ENCODE data around the gene NCBP1.

The NCBP1 gene

DNA sequence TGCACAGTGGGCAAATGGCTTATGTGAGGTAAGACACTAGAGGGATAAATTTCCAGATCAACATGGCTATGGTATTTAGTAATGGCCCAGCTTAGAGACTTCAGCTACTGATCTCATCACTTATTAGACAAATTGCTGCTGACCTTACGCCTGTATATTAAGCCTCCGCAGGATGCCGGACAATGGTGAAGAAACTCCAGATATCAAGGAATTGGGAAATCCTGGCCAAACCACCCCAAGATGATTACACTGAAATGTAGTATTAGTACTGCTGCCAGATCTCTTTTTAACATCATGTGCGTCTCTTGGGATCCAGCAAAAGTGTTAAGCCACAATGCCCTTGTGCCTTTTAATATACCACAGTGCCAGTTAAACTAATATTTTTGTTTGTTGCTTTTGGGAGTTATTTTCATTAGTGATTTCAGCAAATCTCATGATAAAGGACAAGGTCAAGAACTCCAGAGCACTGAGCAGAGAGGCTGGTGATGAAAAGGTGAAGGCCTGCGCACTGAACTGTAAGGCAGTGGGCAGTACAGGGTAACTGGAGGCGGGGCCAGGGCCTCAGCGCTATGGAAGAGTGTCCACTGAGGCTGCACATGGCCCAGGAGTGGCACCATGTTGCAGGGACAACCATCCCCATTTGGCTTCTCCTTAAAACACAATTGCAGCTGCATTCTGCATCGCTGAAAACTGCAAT is 32.9 kb upstream of the NCBP1 start:
- H3K9me2 ChIP-seq (replicated peaks; ENCODE audit: control insufficient read depth, low read length), result no peaks in the 10 kb centered on the region
- no peak overlapping the region for H3K27ac ChIP-seq (ENCODE audit: low read depth, low read length)
- no peaks in the 10 kb centered on the region for H3K79me2 ChIP-seq (ENCODE audit: control insufficient read depth, low read length)
- no peak overlapping the region for H3K4me3 ChIP-seq (ENCODE audit: low read length)
- peaks cover 6% of the 10 kb centered on the region; the same call in 1 of the 2 replicates for H3K4me1 ChIP-seq (ENCODE audit: control insufficient read depth, low read length)
- 0 out of 2 replicates have a peak, but pooled peaks cover 4% of the 10 kb centered on the region for H4K20me1 ChIP-seq (ENCODE audit: control insufficient read depth, insufficient read depth, low read depth, low read length)
- TF ChIP-seq, protein P1, sequence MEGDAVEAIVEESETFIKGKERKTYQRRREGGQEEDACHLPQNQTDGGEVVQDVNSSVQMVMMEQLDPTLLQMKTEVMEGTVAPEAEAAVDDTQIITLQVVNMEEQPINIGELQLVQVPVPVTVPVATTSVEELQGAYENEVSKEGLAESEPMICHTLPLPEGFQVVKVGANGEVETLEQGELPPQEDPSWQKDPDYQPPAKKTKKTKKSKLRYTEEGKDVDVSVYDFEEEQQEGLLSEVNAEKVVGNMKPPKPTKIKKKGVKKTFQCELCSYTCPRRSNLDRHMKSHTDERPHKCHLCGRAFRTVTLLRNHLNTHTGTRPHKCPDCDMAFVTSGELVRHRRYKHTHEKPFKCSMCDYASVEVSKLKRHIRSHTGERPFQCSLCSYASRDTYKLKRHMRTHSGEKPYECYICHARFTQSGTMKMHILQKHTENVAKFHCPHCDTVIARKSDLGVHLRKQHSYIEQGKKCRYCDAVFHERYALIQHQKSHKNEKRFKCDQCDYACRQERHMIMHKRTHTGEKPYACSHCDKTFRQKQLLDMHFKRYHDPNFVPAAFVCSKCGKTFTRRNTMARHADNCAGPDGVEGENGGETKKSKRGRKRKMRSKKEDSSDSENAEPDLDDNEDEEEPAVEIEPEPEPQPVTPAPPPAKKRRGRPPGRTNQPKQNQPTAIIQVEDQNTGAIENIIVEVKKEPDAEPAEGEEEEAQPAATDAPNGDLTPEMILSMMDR (IDR thresholded peaks at IDR 0.05; ENCODE audit: low read depth, low read length, poor library complexity, severe bottlenecking), result no peak
- no peak for TF ChIP-seq EZH2phosphoT487 (IDR thresholded peaks at IDR 0.05; ENCODE audit: borderline replicate concordance, low read length)
- no peak overlapping the region for H3K4me2 ChIP-seq (ENCODE audit: low read length)
- no peaks in the 10 kb centered on the region for H3K9me3 ChIP-seq (ENCODE audit: control insufficient read depth, insufficient read depth, low read length)
- no peaks in the 10 kb centered on the region for H3K27me3 ChIP-seq (ENCODE audit: control insufficient read depth, low read length)
- no peaks in the 10 kb centered on the region for H3F3A ChIP-seq (ENCODE audit: control insufficient read depth, insufficient read depth)
- H3K36me3 ChIP-seq (ENCODE audit: control insufficient read depth, low read length), result peaks cover 61% of the 10 kb centered on the region

DNA sequence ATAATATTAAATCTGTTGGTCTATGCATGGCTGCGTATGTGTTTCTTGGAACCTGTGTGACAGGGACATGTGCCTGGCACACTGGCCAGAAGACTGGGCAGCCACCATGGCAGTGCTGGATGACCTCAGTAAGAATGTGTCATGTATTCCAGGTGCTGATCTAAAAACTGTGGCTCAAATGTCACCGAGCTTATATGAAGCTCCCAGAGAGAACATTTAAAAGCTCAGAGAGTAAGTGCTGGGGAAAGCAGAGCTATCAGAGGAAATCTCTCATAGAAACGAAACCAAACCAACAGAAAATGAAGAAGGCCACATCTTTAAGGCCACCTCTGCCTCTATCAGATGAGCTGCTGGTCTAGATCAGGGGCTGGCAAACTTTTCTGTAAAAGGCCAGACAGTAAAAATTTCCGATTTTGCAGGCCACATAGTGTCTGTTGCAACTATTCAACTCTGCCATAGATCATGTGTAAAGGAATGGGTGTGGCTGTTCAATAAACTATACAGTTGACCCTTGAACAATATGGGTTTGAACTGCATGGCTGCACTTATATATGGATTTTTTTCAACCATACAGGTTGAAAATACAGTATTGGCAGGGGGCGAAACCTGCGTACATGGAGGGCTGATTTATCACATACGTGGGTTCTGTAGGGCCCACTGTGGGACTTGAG is 32.3 kb upstream of the NCBP1 start:
- Histone ChIP-seq H3K9me3 (ENCODE audit: control insufficient read depth, insufficient read depth, low read length) (no peaks in the 10 kb centered on the region), H3K36me3 (ENCODE audit: control insufficient read depth, low read length) (peaks cover 66% of the 10 kb centered on the region), H3K79me2 (ENCODE audit: control insufficient read depth, low read length) (no peaks in the 10 kb centered on the region), H3K4me2 (ENCODE audit: low read length) (no peak overlapping the region), H3K4me3 (ENCODE audit: low read length) (no peak overlapping the region), H3K27ac (ENCODE audit: low read depth, low read length) (no peak overlapping the region), H3K9me2 (replicated peaks; ENCODE audit: control insufficient read depth, low read length) (no peaks in the 10 kb centered on the region), H3F3A (ENCODE audit: control insufficient read depth, insufficient read depth) (no peaks in the 10 kb centered on the region), H3K4me1 (ENCODE audit: control insufficient read depth, low read length) (peaks cover 6% of the 10 kb centered on the region; the same call in 1 of the 2 replicates), H3K27me3 (ENCODE audit: control insufficient read depth, low read length) (no peaks in the 10 kb centered on the region), H4K20me1 (ENCODE audit: control insufficient read depth, insufficient read depth, low read depth, low read length) (0 out of 2 replicates have a peak, but pooled peaks cover 4% of the 10 kb centered on the region)
- TF ChIP-seq, protein P1 (IDR thresholded peaks at IDR 0.05; ENCODE audit: low read depth, low read length, poor library complexity, severe bottlenecking), result no peak
- no peak for TF ChIP-seq EZH2phosphoT487 (IDR thresholded peaks at IDR 0.05; ENCODE audit: borderline replicate concordance, low read length)

DNA sequence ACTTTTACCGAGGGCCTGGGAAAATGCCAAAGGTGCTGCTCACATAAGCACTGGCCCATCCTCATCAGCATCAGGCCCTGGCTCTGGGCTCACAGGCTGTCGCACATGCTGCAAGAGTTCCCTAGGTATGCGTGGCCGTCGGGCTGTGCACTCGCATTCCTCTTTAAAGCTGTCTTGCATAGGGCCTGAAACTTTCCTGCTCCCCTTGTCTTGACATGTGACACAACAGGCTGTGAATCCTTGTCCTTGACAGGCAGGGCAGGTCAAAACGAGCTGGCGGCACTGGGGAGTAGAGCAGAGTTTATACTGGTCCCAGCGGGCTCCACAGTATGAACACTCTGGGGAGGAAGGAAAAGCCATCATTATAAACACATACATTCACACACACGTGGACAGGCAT is 31.2 kb upstream of the NCBP1 start:
- H3F3A ChIP-seq (ENCODE audit: control insufficient read depth, insufficient read depth), result no peaks in the 10 kb centered on the region

More for the DNA sequence above, 31.2 kb upstream of the NCBP1 start:
- 0 out of 2 replicates have a peak, but pooled peaks cover 4% of the 10 kb centered on the region for H4K20me1 ChIP-seq (ENCODE audit: control insufficient read depth, insufficient read depth, low read depth, low read length)
- H3K4me1 ChIP-seq (ENCODE audit: control insufficient read depth, low read length), result peaks cover 6% of the 10 kb centered on the region; the same call in 1 of the 2 replicates
- H3K9me2 ChIP-seq (replicated peaks; ENCODE audit: control insufficient read depth, low read length), result no peaks in the 10 kb centered on the region
- no peak overlapping the region for H3K4me2 ChIP-seq (ENCODE audit: low read length)
- H3K9me3 ChIP-seq (ENCODE audit: control insufficient read depth, insufficient read depth, low read length), result no peaks in the 10 kb centered on the region
- no peak overlapping the region for H3K27ac ChIP-seq (ENCODE audit: low read depth, low read length)
- no peaks in the 10 kb centered on the region for H3K27me3 ChIP-seq (ENCODE audit: control insufficient read depth, low read length)
- H3K79me2 ChIP-seq (ENCODE audit: control insufficient read depth, low read length), result no peaks in the 10 kb centered on the region
- H3K36me3 ChIP-seq (ENCODE audit: control insufficient read depth, low read length), result peaks cover 69% of the 10 kb centered on the region
- H3K4me3 ChIP-seq (ENCODE audit: low read length), result no peak overlapping the region
- TF ChIP-seq EZH2phosphoT487 (IDR thresholded peaks at IDR 0.05; ENCODE audit: borderline replicate concordance, low read length), result no peak
- TF ChIP-seq, protein P1 (IDR thresholded peaks at IDR 0.05; ENCODE audit: low read depth, low read length, poor library complexity, severe bottlenecking), result no peak

Measured in DOHH2 (cell line).